HCT116 (cell line): ENCODE data around the gene WT1. TPM values are rescaled to one million over a fixed set of nuclear protein-coding genes. Genes with fewer than 3 reads are reported as not detected.

Experiments
- ATAC-seq: fragments of 200-7000 bp; cut with Tn5 transposase; 2 replicates; pipeline ENCODE4 v1.9.1; 2020; ENCODE audit warnings: mild to moderate bottlenecking, moderate library complexity
- BruUV-seq: library from RNA; stranded (reverse); fragments of 400-500 nt; replicated peaks from 2 replicates; lab custom pipeline; 2021; lab: Mats Ljungman, UMichigan
- CTCF ChIA-PET: fragments of 300-600 bp; sonication (Branson Sonifier 250); formaldehyde crosslinking; loops from one replicate; lab custom pipeline; 2021; ENCODE audit warnings: antibody characterized with exemption; lab: Charles Lee
- POLR2A ChIA-PET: fragments of 300-600, 350-600 bp; sonication (Branson Sonifier 250); formaldehyde crosslinking; loops from one replicate; lab custom pipeline; 2021; ENCODE audit warnings: antibody characterized with exemption; lab: Charles Lee
- RAD21 ChIA-PET, 2 experiments: fragments of 300-600 bp; sonication (Branson Sonifier 250); formaldehyde crosslinking; loops; one replicate each; lab custom pipeline; 2023; ENCODE audit warnings: low total read pairs in 2 of 2; ENCODE audit not compliant: uncharacterized antibody in 2 of 2, unreplicated experiment in 2 of 2, low non-redundant PET in 1 of 2; lab: Charles Lee
- DNase-seq: peaks from one replicate; pipeline ENCODE4 v3.0.0-alpha.2; 2010; ENCODE audit warnings: low read depth, low spot score
- H2AFZ ChIP-seq: fragments of 200-600 bp; shearing (Covaris generic), sonication (generic); 2 replicates; pipeline ENCODE4 v1.6.1; 2017; ENCODE audit warnings: low read depth, mixed run types, mixed read lengths, antibody characterized with exemption, low read length; ENCODE audit not compliant: poor library complexity, severe bottlenecking
- H3K27ac ChIP-seq: 2 replicates; pipeline ENCODE4 v1.5.1; 2012; ENCODE audit warnings: low read depth, low read length
- H3K27me3 ChIP-seq: fragments of 200-600 bp; sonication (generic); 2 replicates; pipeline ENCODE4 v1.6.1; 2016; ENCODE audit warnings: mixed run types, low read length, mixed read lengths; ENCODE audit not compliant: insufficient read depth
- H3K36me3 ChIP-seq, 2 experiments: fragments of 200-500 bp in 1 of 2; fragments of 200-600 bp in 1 of 2; sonication (Bioruptor generic) in 1 of 2; sonication (generic) in 1 of 2; 2 replicates each; pipeline versions ENCODE4 v1.5.1 to v1.6.1; 2014 to 2016; ENCODE audit warnings: low read length in 2 of 2, inconsistent platforms in 1 of 2, mixed read lengths in 1 of 2, mixed run types in 1 of 2; ENCODE audit not compliant: insufficient read depth in 2 of 2, control insufficient read depth in 1 of 2
- H3K4me1 ChIP-seq, 2 experiments: fragments of 200-600 bp in 1 of 2; sonication (generic) in 1 of 2; 2 replicates each; pipeline versions ENCODE4 v1.5.1 to v1.6.1; 2012 to 2017; ENCODE audit warnings: low read length in 2 of 2, inconsistent platforms in 1 of 2, mild to moderate bottlenecking in 1 of 2, mixed read lengths in 1 of 2, mixed run types in 1 of 2, moderate library complexity in 1 of 2; ENCODE audit not compliant: insufficient read depth in 2 of 2, control insufficient read depth in 1 of 2
- H3K4me2 ChIP-seq: fragments of 200-600 bp; sonication (generic); 2 replicates; pipeline ENCODE4 v1.6.1; 2017; ENCODE audit warnings: mixed run types, low read length, mixed read lengths
- H3K4me3 ChIP-seq, 2 experiments: fragments of 200-600 bp in 1 of 2; sonication (generic) in 1 of 2; replicated peaks in 1 of 2; 2 replicates each; pipeline ENCODE4 v1.5.1; 2011 to 2016; ENCODE audit warnings: low read length in 2 of 2, control low read depth in 1 of 2, low read depth in 1 of 2, mild to moderate bottlenecking in 1 of 2, mixed read lengths in 1 of 2, mixed run types in 1 of 2
- H3K79me2 ChIP-seq: fragments of 200-600 bp; sonication (generic); 2 replicates; pipeline ENCODE4 v1.6.1; 2017; ENCODE audit warnings: mild to moderate bottlenecking, mixed run types, low read length, moderate library complexity, mixed read lengths; ENCODE audit not compliant: insufficient read depth
- H3K9ac ChIP-seq: fragments of 200-600 bp; sonication (generic); 2 replicates; pipeline ENCODE4 v1.6.1; 2016; ENCODE audit warnings: low read length, mixed read lengths
- H3K9me2 ChIP-seq: fragments of 200-600 bp; sonication (generic), shearing (Covaris generic); 2 replicates; pipeline ENCODE4 v1.6.1; 2017; ENCODE audit warnings: mixed run types, mild to moderate bottlenecking, moderate library complexity; ENCODE audit not compliant: insufficient read depth
- H3K9me3 ChIP-seq, 2 experiments: fragments of 200-500 bp in 1 of 2; fragments of 200-600 bp in 1 of 2; sonication (Bioruptor generic) in 1 of 2; sonication (generic) in 1 of 2; 2 replicates each; pipeline ENCODE4 v1.6.1; 2014 to 2017; ENCODE audit warnings: low read length in 2 of 2, mixed read lengths in 2 of 2, inconsistent platforms in 1 of 2, low read depth in 1 of 2, mild to moderate bottlenecking in 1 of 2, mixed run types in 1 of 2, moderate library complexity in 1 of 2; ENCODE audit not compliant: control insufficient read depth in 1 of 2, insufficient read depth in 1 of 2
- H4K20me1 ChIP-seq: fragments of 200-600 bp; sonication (generic), shearing (Covaris generic); 2 replicates; pipeline ENCODE4 v1.6.1; 2017; ENCODE audit warnings: mixed run types, mild to moderate bottlenecking, moderate library complexity; ENCODE audit not compliant: insufficient read depth
- CBX3 ChIP-seq: IDR thresholded peaks from 2 replicates; pipeline ENCODE4 v1.6.1; 2012; ENCODE audit warnings: low read depth
- EGR1 ChIP-seq: IDR thresholded peaks from 2 replicates; pipeline ENCODE4 v1.6.1; 2012; ENCODE audit warnings: low read depth
- ELF1 ChIP-seq: IDR thresholded peaks from 2 replicates; pipeline ENCODE4 v1.6.1; 2012; ENCODE audit warnings: low read depth, borderline replicate concordance
- EZH2phosphoT487 ChIP-seq: fragments of 200-600 bp; IDR thresholded peaks from 2 replicates; pipeline ENCODE4 v1.6.1; 2018; ENCODE audit warnings: antibody characterized with exemption, borderline replicate concordance
- FOSL1 ChIP-seq: IDR thresholded peaks from 2 replicates; pipeline ENCODE4 v1.6.1; 2012; ENCODE audit warnings: low read depth
- JUND ChIP-seq: IDR thresholded peaks from 2 replicates; pipeline ENCODE4 v1.6.1; 2012
- POLR2A ChIP-seq: IDR thresholded peaks from 2 replicates; pipeline ENCODE4 v1.7.0; 2011; ENCODE audit warnings: borderline replicate concordance; ENCODE audit not compliant: insufficient read depth, insufficient read length; ENCODE audit errors: extremely low read depth
- RAD21 ChIP-seq: IDR thresholded peaks from 2 replicates; pipeline ENCODE4 v1.6.1; 2012; ENCODE audit warnings: low read depth, mild to moderate bottlenecking
- SIN3A ChIP-seq: IDR thresholded peaks from 2 replicates; pipeline ENCODE4 v1.6.1; 2012; ENCODE audit warnings: low read depth
- SP1 ChIP-seq: IDR thresholded peaks from 2 replicates; pipeline ENCODE4 v1.6.1; 2012; ENCODE audit warnings: low read depth
- SRF ChIP-seq: IDR thresholded peaks from 2 replicates; pipeline ENCODE4 v1.6.1; 2012; ENCODE audit warnings: low read depth
- TCF7L2 ChIP-seq: IDR thresholded peaks from 2 replicates; pipeline ENCODE4 v1.7.0; 2011; ENCODE audit warnings: borderline replicate concordance, inconsistent platforms; ENCODE audit not compliant: insufficient read depth, insufficient read length; ENCODE audit errors: extremely low read depth
- YY1 ChIP-seq: IDR thresholded peaks from 2 replicates; pipeline ENCODE4 v1.6.1; 2011; ENCODE audit warnings: low read length, low read depth, moderate library complexity, mild to moderate bottlenecking; ENCODE audit not compliant: insufficient replicate concordance; ENCODE audit errors: extremely low read depth
- ZNF274 ChIP-seq: fragments of 200-500 bp; sonication (Bioruptor generic); IDR thresholded peaks from 2 replicates; pipeline ENCODE4 v1.6.1; 2014; ENCODE audit warnings: mild to moderate bottlenecking, low read depth, low read length, inconsistent platforms
- intact Hi-C: fragments of 100-400 bp; cut with micrococcal nuclease; formaldehyde crosslinking; loops from 2 replicates; pipeline ENCODE4 v1.10.0; 2022
- total RNA-seq: library from RNA; stranded (reverse); gene quantifications from one replicate; pipeline ENCODE4 v1.2.1, GENCODE V29; 2021; ENCODE audit not compliant: unreplicated experiment
- TF ChIP-seq, protein P1 (sequence below): IDR thresholded peaks from 2 replicates; pipeline ENCODE4 v1.6.1; 2012
- TF ChIP-seq, protein P2 (sequence below): IDR thresholded peaks from 2 replicates; pipeline ENCODE4 v1.6.1; 2012; ENCODE audit warnings: low read depth
- TF ChIP-seq, protein P3 (sequence below): IDR thresholded peaks from 2 replicates; pipeline ENCODE4 v1.6.1; 2011; ENCODE audit warnings: mild to moderate bottlenecking, low read length, moderate library complexity; ENCODE audit not compliant: insufficient replicate concordance; ENCODE audit errors: extremely low read depth

WT1 gene
- total RNA-seq, 1 experiment from 2014 or later, result 0.07 TPM

GRCh38 chr11:32396331-32396730 is 39.0 kb downstream of the WT1 start:
- CTCF ChIA-PET, result no interaction called here
- Histone ChIP-seq H3K36me3 (no peaks in the 10 kb centered on the region), H3K27me3 (peaks cover 20% of the 10 kb centered on the region; the same call in 1 of the 2 replicates), H3K4me3 (no peak overlapping the region), H3K27ac (no peak overlapping the region), H3K79me2 (no peaks in the 10 kb centered on the region), H3K9ac (no peak overlapping the region), H3K4me1 (no peaks in the 10 kb centered on the region), H3K9me3 (no peaks in the 10 kb centered on the region), H3K4me2 (no peak overlapping the region), H2AFZ (no peak overlapping the region), H3K9me2 (no peaks in the 10 kb centered on the region), H4K20me1 (no peaks in the 10 kb centered on the region)
- intact Hi-C loops, result no loop called here
- ATAC-seq, result no peak
- TF ChIP-seq EGR1 (no peak), RAD21 (no peak), YY1 (no peak), EZH2phosphoT487 (no peak), ELF1 (no peak)
- TF ChIP-seq, protein P1, sequence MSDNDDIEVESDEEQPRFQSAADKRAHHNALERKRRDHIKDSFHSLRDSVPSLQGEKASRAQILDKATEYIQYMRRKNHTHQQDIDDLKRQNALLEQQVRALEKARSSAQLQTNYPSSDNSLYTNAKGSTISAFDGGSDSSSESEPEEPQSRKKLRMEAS, result no peak
- no TSS peak for BruUV-seq
- no peak for DNase-seq
- RAD21 ChIA-PET, result no interaction called here
- POLR2A ChIA-PET, result no interaction called here

GRCh38 chr11:32395127-32395526 is 40.2 kb downstream of the WT1 start:
- CTCF ChIA-PET, result no interaction called here
- RAD21 ChIA-PET, result no interaction called here
- TF ChIP-seq TCF7L2, result no peak
- TF ChIP-seq RAD21, result no peak
- TF ChIP-seq, protein P2, sequence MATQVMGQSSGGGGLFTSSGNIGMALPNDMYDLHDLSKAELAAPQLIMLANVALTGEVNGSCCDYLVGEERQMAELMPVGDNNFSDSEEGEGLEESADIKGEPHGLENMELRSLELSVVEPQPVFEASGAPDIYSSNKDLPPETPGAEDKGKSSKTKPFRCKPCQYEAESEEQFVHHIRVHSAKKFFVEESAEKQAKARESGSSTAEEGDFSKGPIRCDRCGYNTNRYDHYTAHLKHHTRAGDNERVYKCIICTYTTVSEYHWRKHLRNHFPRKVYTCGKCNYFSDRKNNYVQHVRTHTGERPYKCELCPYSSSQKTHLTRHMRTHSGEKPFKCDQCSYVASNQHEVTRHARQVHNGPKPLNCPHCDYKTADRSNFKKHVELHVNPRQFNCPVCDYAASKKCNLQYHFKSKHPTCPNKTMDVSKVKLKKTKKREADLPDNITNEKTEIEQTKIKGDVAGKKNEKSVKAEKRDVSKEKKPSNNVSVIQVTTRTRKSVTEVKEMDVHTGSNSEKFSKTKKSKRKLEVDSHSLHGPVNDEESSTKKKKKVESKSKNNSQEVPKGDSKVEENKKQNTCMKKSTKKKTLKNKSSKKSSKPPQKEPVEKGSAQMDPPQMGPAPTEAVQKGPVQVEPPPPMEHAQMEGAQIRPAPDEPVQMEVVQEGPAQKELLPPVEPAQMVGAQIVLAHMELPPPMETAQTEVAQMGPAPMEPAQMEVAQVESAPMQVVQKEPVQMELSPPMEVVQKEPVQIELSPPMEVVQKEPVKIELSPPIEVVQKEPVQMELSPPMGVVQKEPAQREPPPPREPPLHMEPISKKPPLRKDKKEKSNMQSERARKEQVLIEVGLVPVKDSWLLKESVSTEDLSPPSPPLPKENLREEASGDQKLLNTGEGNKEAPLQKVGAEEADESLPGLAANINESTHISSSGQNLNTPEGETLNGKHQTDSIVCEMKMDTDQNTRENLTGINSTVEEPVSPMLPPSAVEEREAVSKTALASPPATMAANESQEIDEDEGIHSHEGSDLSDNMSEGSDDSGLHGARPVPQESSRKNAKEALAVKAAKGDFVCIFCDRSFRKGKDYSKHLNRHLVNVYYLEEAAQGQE, result no peak
- no peak for TF ChIP-seq SIN3A
- TF ChIP-seq SP1, result no peak
- no peak for TF ChIP-seq JUND
- TF ChIP-seq EGR1, result no peak
- TF ChIP-seq, protein P3, sequence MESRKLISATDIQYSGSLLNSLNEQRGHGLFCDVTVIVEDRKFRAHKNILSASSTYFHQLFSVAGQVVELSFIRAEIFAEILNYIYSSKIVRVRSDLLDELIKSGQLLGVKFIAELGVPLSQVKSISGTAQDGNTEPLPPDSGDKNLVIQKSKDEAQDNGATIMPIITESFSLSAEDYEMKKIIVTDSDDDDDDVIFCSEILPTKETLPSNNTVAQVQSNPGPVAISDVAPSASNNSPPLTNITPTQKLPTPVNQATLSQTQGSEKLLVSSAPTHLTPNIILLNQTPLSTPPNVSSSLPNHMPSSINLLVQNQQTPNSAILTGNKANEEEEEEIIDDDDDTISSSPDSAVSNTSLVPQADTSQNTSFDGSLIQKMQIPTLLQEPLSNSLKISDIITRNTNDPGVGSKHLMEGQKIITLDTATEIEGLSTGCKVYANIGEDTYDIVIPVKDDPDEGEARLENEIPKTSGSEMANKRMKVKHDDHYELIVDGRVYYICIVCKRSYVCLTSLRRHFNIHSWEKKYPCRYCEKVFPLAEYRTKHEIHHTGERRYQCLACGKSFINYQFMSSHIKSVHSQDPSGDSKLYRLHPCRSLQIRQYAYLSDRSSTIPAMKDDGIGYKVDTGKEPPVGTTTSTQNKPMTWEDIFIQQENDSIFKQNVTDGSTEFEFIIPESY, result no peak
- no peak for TF ChIP-seq POLR2A
- no peak for TF ChIP-seq SRF
- no peak for TF ChIP-seq CBX3
- TF ChIP-seq ZNF274, result no peak
- no peak for TF ChIP-seq FOSL1
- no peak for TF ChIP-seq ELF1

More at GRCh38 chr11:32395127-32395526, 40.2 kb downstream of the WT1 start:
- DNase-seq, result no peak
- Histone ChIP-seq H2AFZ (no peak overlapping the region), H3K79me2 (no peaks in the 10 kb centered on the region), H3K9ac (no peak overlapping the region), H3K4me2 (no peak overlapping the region), H3K9me2 (no peaks in the 10 kb centered on the region), H3K4me3 (no peak overlapping the region), H3K9me3 (no peaks in the 10 kb centered on the region), H3K27ac (no peak overlapping the region), H3K27me3 (peaks cover 13% of the 10 kb centered on the region; the same call in 1 of the 2 replicates), H3K4me1 (no peaks in the 10 kb centered on the region), H4K20me1 (no peaks in the 10 kb centered on the region), H3K36me3 (no peaks in the 10 kb centered on the region)
- no peak for ATAC-seq
- intact Hi-C loops, result no loop called here
- POLR2A ChIA-PET, result no interaction called here
- BruUV-seq, result no TSS peak
